ENCODE data around the gene KANK3. TPM values are rescaled to one million over a fixed set of nuclear protein-coding genes. Genes with fewer than 3 reads are reported as not detected.
"Not testable (repeated sequence)": the region's sequence is repeated elsewhere in the genome, so short reads cannot be mapped to it uniquely, and the experiment has no call there.

Gene KANK3
- total RNA-seq, 2 donors from 2014 or later, result 12.8 to 18.4 TPM

DNA sequence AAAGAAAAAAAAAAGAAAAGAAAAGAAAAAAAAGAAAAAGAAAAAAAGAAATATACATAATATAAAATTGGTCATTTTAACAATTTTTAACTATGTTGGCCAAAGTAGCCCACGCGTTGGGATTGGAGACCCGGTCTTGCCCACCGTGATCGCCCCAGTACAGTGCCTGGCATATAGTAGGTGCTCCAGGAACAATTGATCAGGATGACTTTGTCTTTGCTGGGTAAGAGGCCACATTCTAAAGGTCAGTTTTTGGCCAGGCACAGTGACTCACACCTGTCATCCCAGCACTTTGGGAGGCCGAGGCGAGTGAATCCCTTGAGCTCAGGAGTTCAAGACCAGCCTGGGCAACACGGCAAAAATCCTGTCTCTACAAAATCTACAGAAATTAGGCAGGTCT is 17.1 kb upstream of the KANK3 start:
- Histone ChIP-seq H3K27me3 (no peaks in the 10 kb centered on the region), H3K4me1 (peaks cover 0 to 42% of the 10 kb centered on the region in 2 donors), H3K27ac (no peak overlapping the region), H3K36me3 (no peaks in the 10 kb centered on the region), H3K9me3 (peaks cover 0 to 6% of the 10 kb centered on the region in 2 donors), H3K4me3 (no peak overlapping the region)
- no peak for TF ChIP-seq CTCF (IDR thresholded peaks at IDR 0.05)
- DNase-seq (ENCODE audit: low spot score), result no peak

DNA sequence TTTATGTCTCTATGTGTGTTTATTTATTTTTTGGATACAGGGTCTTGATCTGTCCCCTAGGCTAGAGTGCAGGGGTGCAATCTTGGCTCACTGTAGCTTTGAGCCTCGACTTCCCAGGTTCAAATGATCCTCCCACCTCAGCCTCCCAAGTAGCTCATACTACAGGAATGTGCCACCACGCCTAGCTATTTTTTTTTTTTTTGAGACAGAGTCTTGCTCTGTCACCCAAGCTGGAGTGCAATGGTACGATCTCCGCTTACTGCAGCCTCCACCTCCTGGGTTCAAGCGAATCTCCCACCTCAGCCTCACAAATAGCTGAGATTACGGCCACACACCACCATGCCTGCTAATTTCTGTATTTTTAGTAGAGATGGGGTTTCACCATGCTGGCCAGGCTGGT is 15.9 kb upstream of the KANK3 start:
- TF ChIP-seq CTCF (IDR thresholded peaks at IDR 0.05), result no peak
- H3K9me3 ChIP-seq, result peaks cover 0 to 6% of the 10 kb centered on the region in 2 donors
- no peak for DNase-seq (ENCODE audit: low spot score)
- no peaks in the 10 kb centered on the region for H3K27me3 ChIP-seq
- H3K27ac ChIP-seq, result no peak overlapping the region
- H3K4me1 ChIP-seq, result peaks cover 0 to 40% of the 10 kb centered on the region in 2 donors
- no peaks in the 10 kb centered on the region for H3K36me3 ChIP-seq
- no peak overlapping the region for H3K4me3 ChIP-seq

- Histone ChIP-seq H3K36me3 (no peaks in the 10 kb centered on the region), H3K27ac (no peak overlapping the region), H3K4me3 (no peak overlapping the region), H3K27me3 (no peaks in the 10 kb centered on the region), H3K9me3 (peaks cover 0 to 6% of the 10 kb centered on the region in 2 donors), H3K4me1 (peaks cover 0 to 30% of the 10 kb centered on the region in 2 donors)
- no peak for DNase-seq (ENCODE audit: low spot score)
- no peak for TF ChIP-seq CTCF (IDR thresholded peaks at IDR 0.05)
These were observed 14.0 kb upstream of the KANK3 start for GRCh38 chr19:8357007-8357521.

GRCh38 chr19:8355631-8356402 is 12.8 kb upstream of the KANK3 start:
- peaks cover 0 to 22% of the 10 kb centered on the region in 2 donors for H3K4me1 ChIP-seq
- H3K27ac ChIP-seq, result peak overlapping the region in 1 of 2 donors; percentile 38
- H3K9me3 ChIP-seq, result peaks cover 0 to 6% of the 10 kb centered on the region in 2 donors
- TF ChIP-seq CTCF (IDR thresholded peaks at IDR 0.05), result no peak
- DNase-seq (ENCODE audit: low spot score), result peak; percentile 81
- H3K27me3 ChIP-seq, result no peaks in the 10 kb centered on the region
- H3K4me3 ChIP-seq, result no peak overlapping the region
- H3K36me3 ChIP-seq, result no peaks in the 10 kb centered on the region

GRCh38 chr19:8352845-8353244 is 9.8 kb upstream of the KANK3 start:
- not testable (repeated sequence) for H3K27ac ChIP-seq; H3K36me3 ChIP-seq; H3K9me3 ChIP-seq; DNase-seq (ENCODE audit: low spot score); H3K27me3 ChIP-seq; H3K4me3 ChIP-seq
- H3K4me1 ChIP-seq, result peaks cover 0 to 26% of the 10 kb centered on the region in 2 donors

- TF ChIP-seq CTCF (IDR thresholded peaks at IDR 0.05), result no peak
- Histone ChIP-seq H3K36me3 (no peaks in the 10 kb centered on the region), H3K9me3 (peaks cover 0 to 6% of the 10 kb centered on the region in 2 donors), H3K4me1 (peaks cover 0 to 30% of the 10 kb centered on the region in 2 donors), H3K4me3 (peak overlapping the region in 1 of 2 donors; percentile 24), H3K27ac (no peak overlapping the region), H3K27me3 (no peaks in the 10 kb centered on the region)
- DNase-seq (ENCODE audit: low spot score), result no peak
These were observed 9.2 kb upstream of the KANK3 start for GRCh38 chr19:8352134-8352827.

DNA sequence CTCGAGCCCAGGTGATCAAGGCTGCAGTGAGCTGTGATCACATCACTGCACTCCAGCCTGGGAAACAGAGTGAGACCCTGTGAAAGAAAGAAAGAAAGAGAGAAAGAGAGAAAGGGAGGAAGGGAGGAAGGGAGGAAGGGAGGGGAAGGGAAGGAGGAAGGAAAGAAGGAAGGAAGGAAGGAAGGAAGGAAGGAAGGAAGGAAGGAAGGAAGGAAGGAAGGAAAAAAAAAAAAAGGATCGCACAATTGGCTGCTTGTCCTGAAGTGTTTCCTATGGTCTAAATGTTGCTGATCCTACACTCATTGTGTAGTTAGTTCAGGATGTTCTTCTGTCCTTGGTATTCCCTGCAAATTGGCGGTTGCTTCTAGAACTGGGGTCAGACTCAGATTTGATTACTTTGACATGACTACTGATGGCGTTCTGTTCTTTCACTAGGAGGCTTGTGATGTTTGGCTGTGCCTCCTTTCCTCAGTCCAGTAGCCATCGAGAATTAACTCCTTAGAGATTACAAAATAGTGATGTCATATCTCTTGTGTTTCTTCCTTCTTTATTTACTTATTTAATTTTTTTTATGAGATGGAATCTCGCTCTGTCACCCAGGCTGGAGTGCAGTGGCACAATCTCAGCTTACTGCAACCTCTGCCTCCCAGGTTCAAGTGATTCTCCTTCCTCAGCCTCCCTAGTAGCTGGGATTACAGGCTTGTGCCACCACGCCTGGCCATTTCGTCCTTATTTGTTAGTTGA is 6.7 kb upstream of the KANK3 start:
- not testable (repeated sequence) for H3K4me3 ChIP-seq; H3K9me3 ChIP-seq; H3K27ac ChIP-seq; H3K27me3 ChIP-seq; H3K36me3 ChIP-seq; DNase-seq (ENCODE audit: low spot score)
- H3K4me1 ChIP-seq, result peaks cover 0 to 24% of the 10 kb centered on the region in 2 donors
